Small intestine (tissue), 7 donors: ENCODE data around the gene TMEM154. TPM values are rescaled to one million over a fixed set of nuclear protein-coding genes. Genes with fewer than 3 reads are reported as not detected.

Source experiments
- DNase-seq, 2 donors: peaks; one replicate each; pipeline versions ENCODE4 v3.0.0 to v3.0.0-alpha.2; 2013
- FAIRE-seq: peaks from 2 replicates; lab custom pipeline; 2012; peaks lifted over from hg19 to GRCh38; lab: Jason Lieb, UNC
- H3K27ac ChIP-seq, 3 donors: one replicate each; pipeline ENCODE4 v1.5.1; 2013; ENCODE audit warnings: low read length in 2 of 3, mild to moderate bottlenecking in 2 of 3, control low read depth in 1 of 3, inconsistent platforms in 1 of 3, low read depth in 1 of 3, moderate library complexity in 1 of 3
- H3K27me3 ChIP-seq, 3 donors: one replicate each; pipeline ENCODE4 v1.6.1; 2013; ENCODE audit warnings: low read length in 3 of 3, inconsistent platforms in 1 of 3; ENCODE audit not compliant: control insufficient read depth in 3 of 3, insufficient read depth in 3 of 3
- H3K36me3 ChIP-seq, 3 donors: one replicate each; pipeline ENCODE4 v1.6.1; 2013; ENCODE audit warnings: low read length in 3 of 3, inconsistent platforms in 1 of 3, low read depth in 1 of 3, mild to moderate bottlenecking in 1 of 3, moderate library complexity in 1 of 3; ENCODE audit not compliant: control insufficient read depth in 3 of 3, insufficient read depth in 2 of 3
- H3K4me1 ChIP-seq, 3 donors: one replicate each; pipeline ENCODE4 v1.6.1; 2013; ENCODE audit warnings: low read length in 2 of 3, inconsistent platforms in 1 of 3, low read depth in 1 of 3, mild to moderate bottlenecking in 1 of 3, moderate library complexity in 1 of 3; ENCODE audit not compliant: control insufficient read depth in 3 of 3, insufficient read depth in 2 of 3
- H3K4me3 ChIP-seq, 3 donors: one replicate each; pipeline ENCODE4 v1.5.1; 2013; ENCODE audit warnings: low read length in 3 of 3, control low read depth in 1 of 3, inconsistent platforms in 1 of 3, low read depth in 1 of 3, mild to moderate bottlenecking in 1 of 3, moderate library complexity in 1 of 3
- H3K9me3 ChIP-seq, 2 donors: one replicate each; pipeline ENCODE4 v1.6.1; 2013; ENCODE audit warnings: low read depth in 1 of 2, low read length in 1 of 2; ENCODE audit not compliant: control insufficient read depth in 2 of 2, insufficient read depth in 1 of 2
- WGBS, 3 donors: extraction: QIAGEN DNeasy Blood & Tissue Kit; methylation state at CpG; one replicate each; pipeline ENCODE4 v1.1.7; 2013; 5-methylcytosine and 5-hydroxymethylcytosine counted together
- polyA plus RNA-seq, 4 donors: library from polyadenylated mRNA; stranded (reverse) in 3 of 4; unstranded in 1 of 4; fragments of 200-250 nt in 3 of 4; fragments of 120-200 nt in 1 of 4; gene quantifications; one replicate each; pipeline versions ENCODE4 v1.2.1 to v1.2.3, GENCODE V29; 2013
- donor health status: healthy with polysubstance abuse.
- donor health status: control.
- donor health status: control.
- donor health status: Bipolar disorder and iron deficiency.
- donor health status: healthy.

TMEM154 gene
- polyA plus RNA-seq, 4 donors, result under 0.01 to 3.8 (median 0.91) TPM

GRCh38 chr4:152594057-152594456 is 85.7 kb downstream of the TMEM154 start:
- FAIRE-seq, result no peak
- WGBS, 3 donors, result 74 to 87% (median 80%) methylated on average over 2 of the region's 2 CpGs
- H3K36me3 ChIP-seq, result no peaks in the 10 kb centered on the region
- no peak for DNase-seq
- no peak overlapping the region for H3K27ac ChIP-seq
- H3K4me1 ChIP-seq, result peaks cover 0 to 4% (median 0%) of the 10 kb centered on the region in 3 donors
- no peak overlapping the region for H3K4me3 ChIP-seq
- no peaks in the 10 kb centered on the region for H3K27me3 ChIP-seq
- no peaks in the 10 kb centered on the region for H3K9me3 ChIP-seq

DNA sequence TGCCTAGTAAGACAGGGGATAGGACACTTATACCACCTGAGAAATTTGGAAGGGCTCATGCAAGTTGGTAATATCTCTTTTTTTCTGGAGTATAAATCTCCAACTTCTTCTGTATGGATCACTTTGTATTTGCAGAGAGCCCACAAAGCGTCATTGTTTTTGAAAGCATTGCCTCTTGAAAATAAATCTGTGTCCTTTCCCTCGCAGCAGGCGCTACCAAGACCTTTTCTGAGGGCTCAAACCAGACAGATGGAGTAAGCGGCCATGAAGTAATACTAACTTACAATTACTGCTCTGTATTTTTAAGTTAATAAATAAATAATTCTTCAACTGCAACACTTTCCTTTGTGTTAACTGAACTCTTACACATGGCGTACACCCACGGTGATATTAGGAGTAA is 87.9 kb downstream of the TMEM154 start:
- no peak for FAIRE-seq
- no peak for DNase-seq
- Histone ChIP-seq H3K36me3 (no peaks in the 10 kb centered on the region), H3K27me3 (no peaks in the 10 kb centered on the region), H3K9me3 (peaks cover 0 to 6% of the 10 kb centered on the region in 2 donors), H3K27ac (no peak overlapping the region), H3K4me3 (no peak overlapping the region), H3K4me1 (peaks cover 0 to 4% (median 0%) of the 10 kb centered on the region in 3 donors)
- WGBS, 3 donors, result 75 to 81% (median 78%) methylated on average over 6 of the region's 6 CpGs

DNA sequence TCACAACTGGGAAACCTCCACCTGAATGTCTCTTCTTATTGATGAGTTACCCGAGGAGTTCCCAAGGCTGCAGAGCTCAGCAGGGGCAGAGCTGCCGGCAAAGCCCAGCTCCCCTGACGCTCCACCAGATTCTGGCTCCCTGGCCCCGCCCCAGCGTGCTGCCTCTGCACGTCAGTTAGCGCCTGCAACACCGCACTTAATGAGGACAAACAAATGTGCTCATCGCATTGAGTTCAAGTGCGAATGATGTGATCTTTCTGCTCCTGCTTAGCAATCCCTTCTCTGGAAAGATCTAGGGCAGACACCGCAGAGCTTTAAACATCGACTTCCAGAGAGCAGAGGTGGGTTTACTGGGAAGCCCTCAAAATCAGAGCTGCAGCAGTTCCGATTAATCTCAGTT is 88.4 kb downstream of the TMEM154 start:
- DNase-seq (peak; percentile 44 to 47), FAIRE-seq (no peak)
- Histone ChIP-seq H3K9me3 (peaks cover 0 to 9% of the 10 kb centered on the region in 2 donors), H3K27ac (no peak overlapping the region), H3K27me3 (no peaks in the 10 kb centered on the region), H3K4me3 (no peak overlapping the region), H3K36me3 (no peaks in the 10 kb centered on the region), H3K4me1 (peaks cover 0 to 4% (median 0%) of the 10 kb centered on the region in 3 donors)
- 11 to 15% (median 12%) methylated on average over 13 of the region's 13 CpGs for WGBS, 3 donors

DNA sequence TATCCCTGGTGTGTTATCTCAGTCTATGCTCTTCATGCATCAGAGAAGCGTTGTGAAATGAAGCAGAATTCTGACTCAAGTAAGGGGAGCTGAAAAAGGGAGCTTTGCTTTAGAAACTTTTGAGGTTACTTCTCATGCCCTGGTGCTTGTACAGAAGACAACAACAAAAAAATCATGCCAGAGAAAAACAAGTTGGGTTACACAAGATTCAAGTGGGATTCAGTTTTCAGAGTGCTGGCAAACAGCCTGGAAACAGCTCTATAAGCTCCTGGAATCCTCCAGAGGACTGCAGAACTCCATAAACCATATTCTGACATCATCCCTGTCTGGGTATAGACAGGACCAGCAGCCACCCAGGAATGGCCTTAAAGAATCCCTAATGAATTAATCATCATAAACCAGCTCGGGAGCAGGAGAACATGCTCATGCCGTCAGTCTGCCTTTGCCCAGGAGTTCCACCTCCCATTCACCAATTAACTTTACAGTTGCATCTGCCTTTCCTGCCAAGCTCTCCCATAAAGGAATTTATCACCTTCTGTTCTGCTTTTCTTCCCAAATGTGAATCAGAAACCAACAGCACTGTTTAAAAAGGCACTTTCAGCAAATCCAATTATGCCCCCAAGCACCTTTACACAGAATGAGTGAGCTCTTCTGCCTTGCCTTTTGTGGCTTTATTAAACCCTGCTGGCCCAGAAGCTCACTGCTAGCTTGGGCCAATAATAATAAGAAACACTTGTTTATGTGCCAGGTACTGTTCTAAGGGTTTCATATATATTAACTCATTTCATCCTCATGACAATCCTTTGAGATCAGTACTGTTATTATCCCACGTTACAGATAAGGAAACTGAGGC is 89.4 kb downstream of the TMEM154 start:
- Histone ChIP-seq H3K27me3 (no peaks in the 10 kb centered on the region), H3K36me3 (no peaks in the 10 kb centered on the region), H3K4me3 (no peak overlapping the region), H3K4me1 (peaks cover 0 to 4% (median 0%) of the 10 kb centered on the region in 3 donors), H3K27ac (no peak overlapping the region), H3K9me3 (peaks cover 0 to 9% of the 10 kb centered on the region in 2 donors)
- no peak for FAIRE-seq
- DNase-seq, result peak in 1 of 2 donors; percentile 38
- WGBS, 3 donors, result 47 to 56% (median 49%) methylated on average over 4 of the region's 4 CpGs

DNA sequence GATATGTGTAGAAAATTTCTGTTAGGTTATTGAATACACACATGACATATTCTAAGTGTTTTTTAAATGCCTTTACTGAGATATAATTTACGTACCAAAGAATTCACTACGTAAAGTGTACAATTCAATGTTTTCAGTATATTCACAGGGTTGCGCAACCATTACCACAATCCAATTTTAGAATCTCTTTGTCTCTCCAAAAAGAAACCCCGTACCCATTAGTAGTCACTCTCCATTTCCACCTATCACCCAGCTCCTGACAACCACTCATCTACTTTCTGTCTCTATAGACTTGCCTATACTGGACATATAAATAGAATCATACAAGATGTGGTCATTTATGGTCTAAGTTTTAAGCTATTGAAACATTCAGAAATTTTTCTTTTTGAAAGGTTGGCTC is 90.9 kb downstream of the TMEM154 start:
- no peaks in the 10 kb centered on the region for H3K36me3 ChIP-seq
- H3K4me3 ChIP-seq, result no peak overlapping the region
- peaks cover 0 to 9% of the 10 kb centered on the region in 2 donors for H3K9me3 ChIP-seq
- no peak for DNase-seq
- no peak overlapping the region for H3K27ac ChIP-seq
- FAIRE-seq, result no peak
- WGBS, 3 donors, result 88 to 95% (median 90%) methylated on average over 4 of the region's 4 CpGs
- peaks cover 0 to 4% (median 0%) of the 10 kb centered on the region in 3 donors for H3K4me1 ChIP-seq
- no peaks in the 10 kb centered on the region for H3K27me3 ChIP-seq

- no peak overlapping the region for H3K27ac ChIP-seq
- no peak for DNase-seq
- no peaks in the 10 kb centered on the region for H3K27me3 ChIP-seq
- H3K4me3 ChIP-seq, result no peak overlapping the region
- no peaks in the 10 kb centered on the region for H3K36me3 ChIP-seq
- peaks cover 0 to 4% (median 0%) of the 10 kb centered on the region in 3 donors for H3K4me1 ChIP-seq
- no peak for FAIRE-seq
- 84 to 97% (median 94%) methylated on average over 3 of the region's 3 CpGs for WGBS, 3 donors
- H3K9me3 ChIP-seq, result peaks cover 0 to 9% of the 10 kb centered on the region in 2 donors
These were observed 92.7 kb downstream of the TMEM154 start for GRCh38 chr4:152587127-152587526.

- H3K27ac ChIP-seq, result peak overlapping the region in 1 of 3 donors; percentile 2
- H3K4me1 ChIP-seq, result peaks cover 0 to 4% (median 0%) of the 10 kb centered on the region in 3 donors
- 15 to 64% (median 62%) methylated on average over 2 of the region's 2 CpGs for WGBS, 3 donors
- H3K36me3 ChIP-seq, result no peaks in the 10 kb centered on the region
- FAIRE-seq (no peak), DNase-seq (peak; percentile 42 to 90)
- H3K27me3 ChIP-seq, result no peaks in the 10 kb centered on the region
- H3K4me3 ChIP-seq, result no peak overlapping the region
- H3K9me3 ChIP-seq, result peaks cover 0 to 9% of the 10 kb centered on the region in 2 donors
These were observed 93.1 kb downstream of the TMEM154 start for GRCh38 chr4:152586668-152587067.

DNA sequence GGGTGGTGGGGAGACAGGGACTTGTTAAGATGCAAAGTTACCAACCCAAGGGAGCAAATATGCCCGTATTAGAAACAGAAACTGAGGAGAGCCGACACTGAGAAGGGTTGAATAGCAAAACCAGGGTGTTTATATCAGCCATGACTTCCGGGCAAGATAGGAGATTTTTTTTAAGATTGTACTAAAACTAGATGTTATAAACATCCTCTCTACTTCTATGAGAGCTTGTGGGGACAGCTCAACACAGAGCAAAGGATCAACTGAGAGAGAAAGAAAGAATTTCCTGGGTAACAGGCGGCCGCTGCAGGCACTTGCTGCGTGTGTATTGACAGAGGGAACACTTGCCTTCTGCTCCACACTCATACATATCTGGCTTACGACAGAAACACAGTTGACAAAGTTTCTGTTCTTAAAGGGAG is 94.8 kb downstream of the TMEM154 start:
- DNase-seq, result no peak
- Histone ChIP-seq H3K4me3 (no peak overlapping the region), H3K36me3 (no peaks in the 10 kb centered on the region), H3K9me3 (peaks cover 0 to 9% of the 10 kb centered on the region in 2 donors), H3K27ac (peak overlapping the region in 1 of 3 donors; percentile 69), H3K27me3 (no peaks in the 10 kb centered on the region), H3K4me1 (no peaks in the 10 kb centered on the region)
- WGBS, 3 donors, result 56 to 75% (median 73%) methylated on average over 7 of the region's 7 CpGs
- no peak for FAIRE-seq
